Epithelial cell of prostate (primary cell): Measurements from ENCODE around the gene MLX.
"Not testable (repeated sequence)": the region's sequence is repeated elsewhere in the genome, so short reads cannot be mapped to it uniquely, and the experiment has no call there.

ENCODE experiments used
- DNase-seq: peaks from one replicate; pipeline ENCODE4 v3.0.0-alpha.2; 2011; ENCODE audit warnings: low read depth, low spot score
- H3K27ac ChIP-seq: fragments of 450-650 bp; 2 replicates; pipeline ENCODE4 v1.5.1; 2017; ENCODE audit warnings: mild to moderate bottlenecking

MLX gene

DNA sequence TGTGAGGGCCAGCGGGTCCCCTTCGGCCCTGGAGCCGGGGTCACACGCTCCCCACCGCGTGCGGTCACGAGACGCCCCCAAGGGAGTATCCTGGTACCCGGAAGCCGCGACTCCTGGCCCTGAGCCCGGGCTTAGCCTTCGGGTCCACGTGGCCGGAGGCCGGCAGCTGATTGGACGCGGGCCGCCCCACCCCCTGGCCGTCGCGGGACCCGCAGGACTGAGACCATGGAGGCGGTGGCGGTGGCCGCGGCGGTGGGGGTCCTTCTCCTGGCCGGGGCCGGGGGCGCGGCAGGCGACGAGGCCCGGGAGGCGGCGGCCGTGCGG is 30.9 kb upstream of the MLX start, which contains the start of gene NAGLU:
TSS of gene NAGLU (plus strand) at position 194 of the 324 bp plus-strand sequence. CDS start at position 226, 32 bp downstream.
- DNase-seq = no peak
- H3K27ac ChIP-seq = peak within 1 kb of the TSS; percentile 57

GRCh38 chr17:42536372-42537155 is 30.3 kb upstream of the MLX start:
- DNase-seq = no peak
- peak overlapping the region; percentile 57 for H3K27ac ChIP-seq

DNA sequence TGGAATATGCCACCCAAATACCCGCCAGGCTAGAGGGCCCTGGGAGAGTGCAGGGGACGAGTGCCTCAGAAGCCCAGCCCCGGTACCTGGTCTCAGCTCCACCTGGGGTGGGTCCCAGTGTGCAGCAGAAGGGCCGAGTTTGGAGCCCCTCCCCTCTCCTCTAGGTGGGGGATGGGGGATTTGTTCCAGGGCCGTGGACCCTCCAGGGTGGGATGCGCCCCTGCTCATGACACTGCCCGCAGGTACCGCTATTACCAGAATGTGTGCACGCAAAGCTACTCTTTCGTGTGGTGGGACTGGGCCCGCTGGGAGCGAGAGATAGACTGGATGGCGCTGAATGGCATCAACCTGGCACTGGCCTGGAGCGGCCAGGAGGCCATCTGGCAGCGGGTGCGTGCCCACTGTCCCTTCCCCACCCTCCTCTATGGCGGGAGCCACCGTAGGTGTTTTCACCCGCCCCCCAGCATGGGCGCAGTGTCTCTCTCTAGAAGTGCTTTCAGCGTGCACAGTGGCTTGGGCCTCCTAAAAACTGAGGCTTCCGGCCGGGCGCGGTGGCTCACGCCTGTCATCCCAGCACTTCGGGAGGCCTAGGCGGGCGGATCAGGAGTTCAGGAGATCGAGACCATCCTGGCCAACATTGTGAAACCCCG is 29.6 kb upstream of the MLX start:
- peak overlapping the region; percentile 57 for H3K27ac ChIP-seq
- DNase-seq = no peak

DNA sequence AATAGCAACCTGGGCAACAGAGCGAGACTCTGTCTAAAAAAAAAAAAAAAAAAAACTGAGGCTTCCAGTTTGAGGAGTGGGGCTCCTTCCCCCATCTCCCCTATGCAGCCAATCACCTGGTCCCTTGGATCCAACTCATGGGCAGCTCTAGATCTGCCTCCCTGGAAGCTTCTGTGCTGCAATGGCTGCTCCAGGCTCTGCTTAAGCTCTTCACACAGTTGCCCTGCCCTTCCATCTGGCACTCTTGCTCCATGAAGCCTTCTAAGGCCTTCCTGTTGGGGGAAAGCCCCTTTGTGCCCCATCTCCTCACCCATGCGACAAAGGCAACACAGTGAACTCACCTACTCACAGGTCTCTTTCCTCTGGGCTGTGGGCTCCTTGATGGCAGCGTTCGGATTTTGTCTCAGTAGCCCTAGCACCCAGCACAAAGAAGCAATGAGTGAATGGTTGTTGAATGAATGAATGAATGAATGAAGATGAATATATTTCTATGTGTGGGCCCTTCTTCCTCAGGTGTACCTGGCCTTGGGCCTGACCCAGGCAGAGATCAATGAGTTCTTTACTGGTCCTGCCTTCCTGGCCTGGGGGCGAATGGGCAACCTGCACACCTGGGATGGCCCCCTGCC is 29.0 kb upstream of the MLX start:
- no peak overlapping the region for H3K27ac ChIP-seq
- no peak for DNase-seq

- no peak for DNase-seq
- no peak overlapping the region for H3K27ac ChIP-seq
These were observed 28.4 kb upstream of the MLX start for GRCh38 chr17:42538482-42538881.

DNA sequence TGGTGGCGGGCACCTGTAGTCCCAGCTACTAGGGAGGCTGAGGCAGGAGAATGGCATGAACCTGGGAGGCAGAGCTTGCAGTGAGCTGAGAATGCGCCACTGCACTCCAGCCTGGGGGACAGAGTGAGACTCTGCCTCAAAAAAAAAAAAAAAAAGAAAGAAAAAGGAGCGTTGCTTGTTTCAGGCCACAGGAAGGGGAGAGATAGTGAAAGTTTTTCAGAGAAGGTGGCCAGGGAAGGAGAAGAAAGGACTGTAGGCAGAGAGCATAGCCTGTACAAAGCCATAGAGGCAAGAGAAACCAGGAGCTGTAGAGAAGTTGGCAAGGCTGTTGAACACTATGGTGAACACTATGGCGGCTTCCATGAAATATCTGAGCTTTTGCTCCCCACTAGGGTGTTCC is 26.3 kb upstream of the MLX start:
- peak overlapping the region; percentile 50 for H3K27ac ChIP-seq
- DNase-seq = not testable (repeated sequence)

- no peak for DNase-seq
- H3K27ac ChIP-seq = peak overlapping the region; percentile 50
These were observed 25.7 kb upstream of the MLX start for GRCh38 chr17:42541041-42541833.

DNA sequence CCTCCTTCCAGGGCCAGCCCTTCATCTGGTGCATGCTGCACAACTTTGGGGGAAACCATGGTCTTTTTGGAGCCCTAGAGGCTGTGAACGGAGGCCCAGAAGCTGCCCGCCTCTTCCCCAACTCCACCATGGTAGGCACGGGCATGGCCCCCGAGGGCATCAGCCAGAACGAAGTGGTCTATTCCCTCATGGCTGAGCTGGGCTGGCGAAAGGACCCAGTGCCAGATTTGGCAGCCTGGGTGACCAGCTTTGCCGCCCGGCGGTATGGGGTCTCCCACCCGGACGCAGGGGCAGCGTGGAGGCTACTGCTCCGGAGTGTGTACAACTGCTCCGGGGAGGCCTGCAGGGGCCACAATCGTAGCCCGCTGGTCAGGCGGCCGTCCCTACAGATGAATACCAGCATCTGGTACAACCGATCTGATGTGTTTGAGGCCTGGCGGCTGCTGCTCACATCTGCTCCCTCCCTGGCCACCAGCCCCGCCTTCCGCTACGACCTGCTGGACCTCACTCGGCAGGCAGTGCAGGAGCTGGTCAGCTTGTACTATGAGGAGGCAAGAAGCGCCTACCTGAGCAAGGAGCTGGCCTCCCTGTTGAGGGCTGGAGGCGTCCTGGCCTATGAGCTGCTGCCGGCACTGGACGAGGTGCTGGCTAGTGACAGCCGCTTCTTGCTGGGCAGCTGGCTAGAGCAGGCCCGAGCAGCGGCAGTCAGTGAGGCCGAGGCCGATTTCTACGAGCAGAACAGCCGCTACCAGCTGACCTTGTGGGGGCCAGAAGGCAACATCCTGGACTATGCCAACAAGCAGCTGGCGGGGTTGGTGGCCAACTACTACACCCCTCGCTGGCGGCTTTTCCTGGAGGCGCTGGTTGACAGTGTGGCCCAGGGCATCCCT is 23.5 kb upstream of the MLX start:
- no peak overlapping the region for H3K27ac ChIP-seq
- no peak for DNase-seq

DNA sequence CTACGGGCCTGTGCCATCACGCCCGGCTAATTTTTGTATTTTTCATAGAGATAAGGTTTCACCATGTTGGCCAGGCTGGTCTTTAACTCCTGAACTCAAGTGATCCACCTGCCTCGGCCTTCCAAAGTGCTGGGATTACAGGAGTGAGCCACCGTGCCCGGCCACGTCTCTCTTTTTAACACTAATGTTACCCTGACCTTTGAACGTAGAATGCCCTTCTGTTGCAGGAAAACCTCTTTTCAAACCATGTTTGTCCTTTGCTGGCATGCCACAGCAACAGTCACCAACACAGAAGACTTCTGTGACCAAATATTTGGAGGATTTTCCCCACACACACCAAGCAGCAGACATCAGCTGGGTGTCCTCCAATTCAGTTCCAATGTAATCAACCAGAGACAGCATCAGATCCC is 22.0 kb upstream of the MLX start:
- DNase-seq = no peak
- H3K27ac ChIP-seq = no peak overlapping the region

DNA sequence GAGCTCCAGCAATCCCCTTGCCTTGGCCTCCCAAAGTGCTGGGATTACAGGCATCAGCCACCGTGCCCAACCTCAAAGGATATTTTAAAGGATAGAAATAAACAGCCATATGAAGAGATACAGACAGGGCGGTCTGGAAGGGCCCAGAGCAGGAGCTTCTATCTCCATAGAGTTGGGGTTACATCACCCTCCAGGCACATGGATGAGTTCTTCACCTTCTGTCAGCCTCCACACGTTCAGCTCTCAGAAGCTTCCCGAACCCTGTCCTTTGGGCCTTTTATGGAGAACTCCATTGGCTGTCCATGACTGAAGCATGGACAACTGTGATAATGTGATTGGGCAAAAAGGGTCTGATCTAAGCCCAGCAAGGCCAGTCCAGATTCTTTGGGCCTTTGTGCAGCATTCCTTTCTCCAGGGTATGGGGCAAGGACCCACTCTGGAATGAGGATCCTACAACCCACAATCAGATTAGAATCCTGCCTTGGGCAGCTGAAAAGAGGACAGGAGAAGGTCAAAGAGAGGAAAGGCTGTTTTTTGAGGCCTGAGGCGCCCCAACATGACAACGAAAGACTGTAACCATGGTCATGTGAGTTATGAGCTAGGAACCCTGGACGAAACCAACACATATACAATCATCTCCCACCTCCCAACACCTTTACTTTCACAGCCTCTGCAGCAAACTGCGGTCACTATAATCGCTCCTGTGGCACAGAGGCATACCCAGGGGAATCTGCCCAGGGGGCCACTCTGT is 21.0 kb upstream of the MLX start:
- not testable (repeated sequence) for DNase-seq

DNA sequence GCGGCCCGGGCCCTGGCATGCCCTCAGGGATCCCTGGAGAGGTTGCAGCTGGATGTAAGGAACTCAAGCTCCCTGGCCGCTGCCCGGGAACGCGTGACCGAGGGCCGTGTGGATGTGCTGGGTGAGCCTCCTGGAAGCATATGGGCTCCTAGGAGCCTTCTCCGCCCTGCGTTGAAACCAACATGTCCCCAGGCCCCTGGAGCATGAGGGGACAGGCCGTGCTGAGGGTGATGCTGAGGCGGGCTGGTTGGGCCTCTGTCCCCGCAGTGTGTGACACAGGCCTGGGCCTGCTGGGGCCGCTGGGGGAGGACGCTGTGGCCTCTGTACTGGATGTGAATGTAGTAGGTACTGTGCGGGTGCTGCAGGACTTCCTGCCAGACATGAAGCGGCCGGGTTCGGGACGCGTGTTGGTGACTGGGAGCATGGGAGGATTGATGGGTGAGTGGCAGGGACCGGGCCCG is 19.9 kb upstream of the MLX start:
- no peak overlapping the region for H3K27ac ChIP-seq

More for the DNA sequence above, 21.0 kb upstream of the MLX start:
- H3K27ac ChIP-seq = not testable (repeated sequence)

DNA sequence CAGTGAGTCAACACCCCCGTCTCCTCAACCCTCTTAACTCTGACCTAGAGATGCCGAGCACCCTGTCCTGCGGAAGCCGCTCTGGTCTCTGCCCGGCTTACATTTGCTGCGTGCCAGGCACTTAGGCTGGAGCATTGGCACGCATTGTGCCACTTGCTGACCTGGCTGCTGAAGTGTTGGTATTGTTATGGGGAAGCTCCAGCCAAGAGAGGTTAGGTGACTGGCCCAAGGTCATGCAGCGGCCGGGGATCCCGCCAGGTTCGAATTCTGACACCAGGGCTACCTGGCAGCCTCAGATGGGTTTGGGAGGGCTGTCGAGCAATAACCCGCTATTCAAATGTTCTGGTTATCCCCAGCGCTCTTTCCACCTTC is 19.2 kb upstream of the MLX start:
- no peak overlapping the region for H3K27ac ChIP-seq
- no peak for DNase-seq

More for the DNA sequence above, 19.9 kb upstream of the MLX start:
- no peak for DNase-seq

DNA sequence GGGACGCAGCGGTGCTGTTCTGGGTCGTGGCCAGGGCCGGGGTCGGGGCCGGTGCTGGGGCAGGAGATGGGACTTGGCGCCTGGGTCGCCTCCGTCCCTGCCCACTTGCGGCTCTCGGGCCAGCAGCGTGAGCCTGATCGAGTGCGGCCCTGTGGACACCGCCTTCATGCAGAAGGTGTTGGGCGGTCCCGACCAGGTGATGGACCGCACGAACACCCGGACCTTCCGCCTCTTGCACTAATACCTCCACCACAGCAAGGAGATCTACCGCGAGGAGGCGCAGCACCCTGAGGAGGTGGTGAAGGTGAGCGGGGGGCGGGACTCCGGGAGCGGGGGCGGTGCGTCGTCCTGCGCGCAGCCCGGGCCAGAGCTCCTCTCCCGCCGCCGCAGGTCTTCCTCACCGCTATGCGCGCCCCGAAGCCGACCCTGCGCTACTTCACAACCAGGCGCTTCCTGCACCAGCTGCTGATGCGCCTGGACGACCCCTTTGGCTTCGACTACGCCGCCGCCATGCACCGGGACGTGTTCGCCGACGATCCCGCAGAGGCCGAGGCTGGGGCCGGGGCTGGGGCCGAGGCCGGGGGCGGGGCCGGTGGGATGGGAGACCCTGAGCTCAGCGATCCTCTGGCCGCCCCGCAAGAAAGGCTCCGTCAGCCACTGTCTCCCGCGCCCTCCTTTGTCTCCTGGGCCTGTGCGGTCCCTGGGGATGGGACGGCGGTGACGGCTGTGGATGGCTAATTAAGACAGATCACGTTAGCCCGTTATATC is 18.6 kb upstream of the MLX start:
- no peak for DNase-seq
- H3K27ac ChIP-seq = no peak overlapping the region

DNA sequence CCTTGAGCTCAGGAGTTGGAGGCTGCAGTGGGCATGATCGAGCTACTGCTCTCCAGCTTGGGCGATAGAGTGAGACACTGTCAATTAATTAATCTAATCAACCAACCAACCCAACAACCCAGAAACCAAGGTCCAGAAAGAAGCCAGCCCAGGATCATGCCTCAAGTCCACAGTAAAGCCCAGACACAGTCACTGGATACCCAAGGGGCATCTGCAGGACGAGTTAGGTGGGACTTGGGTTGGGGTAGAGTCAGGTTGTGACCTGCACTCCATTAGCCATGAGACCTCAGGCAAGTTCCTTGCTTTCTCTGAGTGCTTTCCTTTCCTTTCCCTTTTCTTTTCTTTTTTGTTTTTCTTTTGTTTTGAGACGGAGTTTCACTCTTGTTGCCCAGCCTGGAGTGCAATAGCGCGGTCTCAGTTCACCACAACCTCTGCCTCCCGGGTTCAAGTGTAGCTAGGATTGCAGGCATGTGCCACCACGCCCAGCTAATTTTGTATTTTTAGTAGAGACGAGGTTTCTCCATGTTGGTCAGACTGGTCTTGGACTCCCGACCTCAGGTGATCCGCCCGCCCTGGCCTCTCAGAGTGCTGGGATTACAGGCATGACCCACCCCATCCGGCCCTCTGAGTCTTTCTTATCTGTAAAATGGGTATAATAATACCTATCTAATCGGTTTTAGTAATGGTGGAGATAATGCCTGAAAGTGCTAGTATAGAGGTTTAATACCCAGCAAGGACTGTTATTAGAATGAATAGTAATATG is 17.7 kb upstream of the MLX start:
- no peak overlapping the region for H3K27ac ChIP-seq
- no peak for DNase-seq

DNA sequence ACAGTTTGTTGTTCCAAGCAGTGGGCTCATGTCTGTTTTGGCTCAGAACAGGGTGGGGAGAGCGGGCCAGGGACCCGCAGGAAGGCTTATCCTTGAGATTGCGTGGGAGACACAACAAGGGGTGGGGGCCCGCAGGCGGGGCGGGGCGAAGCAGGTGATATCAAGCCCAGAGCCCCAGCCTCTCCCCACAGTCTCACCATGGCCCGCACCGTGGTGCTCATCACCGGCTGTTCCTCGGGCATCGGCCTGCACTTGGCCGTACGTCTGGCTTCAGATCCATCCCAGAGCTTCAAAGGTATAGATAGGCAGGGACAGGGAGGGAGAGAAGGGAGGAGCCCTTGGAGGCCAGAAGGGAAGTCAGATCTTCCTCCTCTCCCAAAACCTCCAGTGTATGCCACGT is 14.2 kb upstream of the MLX start, which contains the start of gene HSD17B1:
TSS of gene HSD17B1 (plus strand) at position 188 of the 400 bp plus-strand sequence. CDS start at position 199, 11 bp downstream.
- not testable (repeated sequence) for DNase-seq
- peak within 1 kb of the TSS; percentile 77 for H3K27ac ChIP-seq

- peak overlapping the region; percentile 77 for H3K27ac ChIP-seq
- DNase-seq = peak; percentile 66
These were observed 13.6 kb upstream of the MLX start for GRCh38 chr17:42553161-42553818.

DNA sequence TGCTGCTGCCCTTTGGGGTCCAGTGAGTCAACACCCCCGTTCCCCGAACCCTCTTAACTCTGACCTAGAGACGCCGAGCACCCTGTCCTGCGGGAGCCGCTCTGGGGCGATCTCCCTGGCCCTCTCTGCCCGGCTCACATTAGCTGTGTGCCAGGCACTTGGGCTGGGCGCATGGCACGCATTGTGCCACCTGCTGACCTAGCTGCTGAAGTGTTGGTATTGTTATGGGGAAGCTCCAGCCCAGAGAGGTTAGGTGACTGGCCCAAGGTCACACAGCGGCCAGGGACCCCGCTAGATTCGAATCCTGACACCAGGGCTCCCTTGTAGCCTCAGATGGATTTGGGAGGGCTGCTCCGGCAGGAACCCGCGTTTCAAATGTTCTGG is 13.0 kb upstream of the MLX start:
- H3K27ac ChIP-seq = peak overlapping the region; percentile 77
- DNase-seq = no peak
